SK-N-SH treated with all-trans-retinoic acid at 6 μM for 48 hours (cell line): ENCODE data around the gene CANT1.
A peak's percentile ranks its signal among the peaks of the same experiment; 100 is the strongest.

Source experiments
- ATAC-seq: fragments of 200-7000 bp; cut with Tn5 transposase; 3 replicates; pipeline ENCODE4 v1.9.1; 2020; ENCODE audit warnings: mild to moderate bottlenecking, moderate library complexity
- BACH2 ChIP-seq: fragments of 250-450 bp; sonication (Bioruptor Pico); IDR thresholded peaks from 2 replicates; pipeline ENCODE4 v1.9.0; 2021; ENCODE audit warnings: mild to moderate bottlenecking, borderline replicate concordance
- CSDC2 ChIP-seq: fragments of 250-450 bp; sonication (Bioruptor Pico); IDR thresholded peaks from 2 replicates; pipeline ENCODE4 v1.5.0; 2020; ENCODE audit warnings: mild to moderate bottlenecking, moderate library complexity
- CSRNP3 ChIP-seq: fragments of 250-450 bp; sonication (Bioruptor Pico); IDR thresholded peaks from 2 replicates; pipeline ENCODE4 v1.5.1; 2021; ENCODE audit warnings: mild to moderate bottlenecking, moderate library complexity
- ESRRG ChIP-seq: fragments of 250-450 bp; sonication (Bioruptor Pico); IDR thresholded peaks from 2 replicates; pipeline ENCODE4 v1.6.1; 2021; ENCODE audit warnings: mild to moderate bottlenecking
- GLIS3 ChIP-seq: fragments of 250-450 bp; sonication (Bioruptor Pico); IDR thresholded peaks from 2 replicates; pipeline ENCODE4 v1.5.0; 2020; ENCODE audit warnings: mild to moderate bottlenecking, moderate library complexity
- ISL1 ChIP-seq: fragments of 250-450 bp; sonication (Bioruptor Pico); IDR thresholded peaks from 2 replicates; pipeline ENCODE4 v2.1.2; 2022; ENCODE audit warnings: mild to moderate bottlenecking, moderate library complexity
- OSR1 ChIP-seq: fragments of 250-450 bp; sonication (Bioruptor Pico); IDR thresholded peaks from 2 replicates; pipeline ENCODE4 v1.8.0; 2022; ENCODE audit warnings: moderate library complexity, mild to moderate bottlenecking, inconsistent platforms
- PPARA ChIP-seq: fragments of 250-450 bp; sonication (Bioruptor Pico); IDR thresholded peaks from 2 replicates; pipeline ENCODE4 v1.5.0; 2020; ENCODE audit warnings: mild to moderate bottlenecking, borderline replicate concordance
- RARB ChIP-seq: fragments of 250-450 bp; sonication (Bioruptor Pico); IDR thresholded peaks from 2 replicates; pipeline ENCODE4 v1.8.0; 2021; ENCODE audit warnings: mild to moderate bottlenecking, moderate library complexity
- SNAI2 ChIP-seq: fragments of 250-450 bp; sonication (Bioruptor Pico); IDR thresholded peaks from 2 replicates; pipeline ENCODE4 v1.5.0; 2020; ENCODE audit warnings: mild to moderate bottlenecking, moderate library complexity
- TCF4 ChIP-seq: fragments of 250-450 bp; sonication (Bioruptor Pico); IDR thresholded peaks from 2 replicates; pipeline ENCODE4 v1.8.0; 2021; ENCODE audit warnings: mild to moderate bottlenecking, moderate library complexity, borderline replicate concordance
- TOX ChIP-seq: fragments of 250-450 bp; sonication (Bioruptor Pico); IDR thresholded peaks from 2 replicates; pipeline ENCODE4 v1.8.0; 2021; ENCODE audit warnings: mild to moderate bottlenecking, moderate library complexity, borderline replicate concordance
- TSHZ2 ChIP-seq: fragments of 250-450 bp; sonication (Bioruptor Pico); IDR thresholded peaks from 2 replicates; pipeline ENCODE4 v1.5.0; 2020; ENCODE audit warnings: mild to moderate bottlenecking, moderate library complexity
- ZC3H10 ChIP-seq: fragments of 250-450 bp; sonication (Bioruptor Pico); IDR thresholded peaks from 2 replicates; pipeline ENCODE4 v1.5.1; 2021; ENCODE audit warnings: mild to moderate bottlenecking, moderate library complexity
- ZFP3 ChIP-seq: fragments of 250-450 bp; sonication (Bioruptor Pico); IDR thresholded peaks from 2 replicates; pipeline ENCODE4 v1.5.0; 2020; ENCODE audit warnings: mild to moderate bottlenecking, moderate library complexity
- ZFP30 ChIP-seq: fragments of 450-650 bp; formaldehyde crosslinking; IDR thresholded peaks from 2 replicates; pipeline ENCODE4 v1.5.0; 2022; ENCODE audit warnings: mild to moderate bottlenecking, moderate library complexity
- ZNF565 ChIP-seq: fragments of 450-650 bp; formaldehyde crosslinking; conservative IDR thresholded peaks from 2 replicates; pipeline ENCODE4 v1.5.0; 2020; ENCODE audit warnings: low read depth, mild to moderate bottlenecking, moderate library complexity
- ZNF70 ChIP-seq: fragments of 450-650 bp; formaldehyde crosslinking; IDR thresholded peaks from 2 replicates; pipeline ENCODE4 v1.5.0; 2020; ENCODE audit warnings: mild to moderate bottlenecking, moderate library complexity
- ZNF8 ChIP-seq: fragments of 450-650 bp; formaldehyde crosslinking; IDR thresholded peaks from 2 replicates; pipeline ENCODE4 v1.5.0; 2020; ENCODE audit warnings: mild to moderate bottlenecking, moderate library complexity
- TF ChIP-seq, protein P1 (sequence below): fragments of 250-450 bp; sonication (Bioruptor Pico); IDR thresholded peaks from 2 replicates; pipeline ENCODE4 v1.5.1; 2020; ENCODE audit warnings: low read depth, mild to moderate bottlenecking, moderate library complexity
- TF ChIP-seq, protein P2 (sequence below): fragments of 250-450 bp; sonication (Bioruptor Pico); IDR thresholded peaks from 2 replicates; pipeline ENCODE4 v1.8.0; 2020; ENCODE audit warnings: mild to moderate bottlenecking, moderate library complexity, borderline replicate concordance

CANT1 gene

GRCh38 chr17:78988152-78988551, 21.4 kb downstream of the CANT1 start:
- ATAC-seq, result no peak
- no peak for TF ChIP-seq ESRRG
- TF ChIP-seq ZNF70 (CRISPR knock-in tag), result no peak
- TF ChIP-seq SNAI2 (CRISPR knock-in tag), result no peak
- no peak for TF ChIP-seq TCF4
- TF ChIP-seq BACH2, result no peak
- TF ChIP-seq PPARA, result no peak
- TF ChIP-seq ZC3H10 (CRISPR knock-in tag), result no peak
- no peak for TF ChIP-seq ZFP3 (CRISPR knock-in tag)
- no peak for TF ChIP-seq ISL1 (CRISPR knock-in tag)
- no peak for TF ChIP-seq CSRNP3 (CRISPR knock-in tag)
- TF ChIP-seq, all 23 proteins: peak for 0

DNA sequence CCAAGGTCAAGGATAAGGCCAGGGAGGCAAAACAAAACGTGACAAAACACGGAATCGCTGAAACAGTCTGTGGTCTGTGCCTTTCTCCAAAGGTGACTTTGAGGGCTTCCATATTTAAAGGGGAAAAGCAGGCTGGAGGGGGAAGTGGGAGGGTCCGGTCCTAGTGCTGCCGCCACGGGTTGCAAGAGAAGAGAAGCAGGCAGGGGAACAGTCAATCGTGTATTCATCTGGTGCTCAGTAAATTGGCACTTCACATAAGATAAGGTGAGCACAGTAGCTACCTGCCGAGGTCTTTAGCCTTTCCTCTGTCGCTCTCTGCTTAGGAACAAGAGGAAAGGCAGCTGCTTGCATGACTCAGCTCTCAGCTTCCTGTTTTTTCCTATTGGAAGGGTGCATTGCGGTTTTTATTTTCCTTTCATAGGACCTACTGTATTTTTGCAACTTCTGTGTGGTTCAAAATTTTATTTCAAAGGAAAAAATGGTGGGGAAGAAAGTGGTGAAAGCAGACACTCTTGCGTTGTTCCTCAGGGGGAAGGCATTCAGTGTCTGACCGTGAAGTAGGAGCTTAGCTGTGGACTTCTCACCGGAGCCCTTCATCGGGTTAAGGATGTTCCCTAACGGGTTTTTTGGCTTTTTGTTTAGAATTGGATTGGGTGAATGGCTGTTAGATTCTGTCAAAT, 22.8 kb downstream of the CANT1 start:
- TF ChIP-seq GLIS3 (CRISPR knock-in tag), result no peak
- peak; percentile 58; the same call in 1 of the 2 replicates for TF ChIP-seq RARB (CRISPR knock-in tag)
- TF ChIP-seq, all 23 proteins: peak for 1
- peak; percentile 80 for ATAC-seq

DNA sequence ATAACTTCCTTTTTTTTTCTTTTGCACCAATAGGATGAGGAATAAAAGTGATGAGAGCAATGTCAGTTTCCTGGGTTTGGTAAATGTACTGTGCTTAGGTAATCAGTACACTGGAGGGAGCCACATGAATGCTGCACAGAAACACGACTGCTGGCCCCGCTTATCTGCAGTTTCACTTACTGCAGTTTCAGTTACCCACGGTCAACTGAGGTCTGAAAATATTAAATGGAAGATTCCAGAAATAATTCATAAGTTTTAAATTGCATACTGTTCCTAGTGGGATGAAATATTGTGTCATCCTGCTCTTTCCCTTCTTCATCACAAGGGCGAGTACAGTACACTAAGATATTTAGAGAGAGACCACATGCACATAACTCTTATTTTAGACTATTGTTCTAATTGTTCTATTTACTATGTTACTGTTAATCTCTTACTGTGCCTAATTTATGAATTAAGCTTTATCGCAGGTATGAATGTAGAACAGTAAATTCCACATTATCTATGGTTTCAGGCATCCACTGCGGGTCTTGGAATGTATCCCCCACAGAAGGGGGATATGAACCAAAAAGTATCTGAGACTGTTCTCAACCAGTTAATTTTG, 23.4 kb downstream of the CANT1 start:
- TF ChIP-seq ISL1 (CRISPR knock-in tag) (no peak), ESRRG (no peak), TCF4 (no peak), ZNF565 (CRISPR knock-in tag) (no peak), OSR1 (CRISPR knock-in tag) (no peak), ZNF70 (CRISPR knock-in tag) (no peak)
- TF ChIP-seq, all 23 proteins: peak for 0
- ATAC-seq, result peak; percentile 44

GRCh38 chr17:78985395-78985794, 24.2 kb downstream of the CANT1 start:
- ATAC-seq, result no peak
- TF ChIP-seq TSHZ2 (CRISPR knock-in tag), result no peak
- no peak for TF ChIP-seq CSRNP3 (CRISPR knock-in tag)
- TF ChIP-seq SNAI2 (CRISPR knock-in tag), result no peak
- no peak for TF ChIP-seq CSDC2 (CRISPR knock-in tag)
- TF ChIP-seq ZNF8 (CRISPR knock-in tag), result no peak
- no peak for TF ChIP-seq TOX (CRISPR knock-in tag)
- TF ChIP-seq, all 23 proteins: peak for 0

DNA sequence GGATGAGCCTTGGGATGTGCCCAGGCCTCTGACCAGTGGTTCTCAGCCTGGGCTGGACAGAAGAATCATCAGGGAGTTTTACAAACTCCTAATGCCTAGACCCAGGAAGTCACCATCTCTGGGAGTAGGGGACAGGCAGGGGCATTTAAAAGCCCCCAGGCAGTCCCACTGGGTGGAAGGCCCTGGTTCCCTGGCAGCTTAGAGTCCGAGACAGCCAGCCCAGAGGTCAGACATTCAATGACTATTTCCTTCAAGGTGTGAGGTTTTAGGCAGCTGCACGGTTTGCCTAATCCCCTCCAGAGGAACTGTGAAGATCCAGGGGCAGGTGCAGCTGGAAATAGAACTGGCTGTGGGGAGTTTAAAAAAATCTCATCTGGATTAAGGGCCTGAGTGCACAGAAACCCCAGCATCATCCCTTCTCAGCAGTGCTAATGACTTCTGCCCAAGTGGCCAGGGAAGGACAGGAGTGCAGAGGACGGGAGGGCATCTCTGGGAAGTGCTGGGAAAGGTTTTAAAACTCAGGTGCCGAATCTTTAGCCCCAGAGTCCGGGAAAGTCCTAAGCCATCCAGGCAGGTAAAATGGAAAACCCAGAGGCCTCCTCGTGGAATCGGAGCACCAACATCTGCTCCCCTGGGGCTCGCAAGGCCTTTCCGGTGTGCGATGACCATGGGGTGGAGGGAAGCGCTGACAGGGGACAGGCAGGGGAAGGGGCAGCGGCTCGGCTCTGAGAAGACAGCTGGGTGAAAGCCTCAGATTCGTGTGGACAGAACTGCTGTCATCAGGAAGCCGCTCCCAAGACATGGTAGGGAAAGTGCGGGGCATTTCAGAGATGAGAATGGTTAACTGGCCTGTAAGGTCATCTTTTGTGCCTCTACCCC, 28.3 kb downstream of the CANT1 start:
- ATAC-seq, result no peak
- TF ChIP-seq ZNF70 (CRISPR knock-in tag) (no peak), ZNF565 (CRISPR knock-in tag) (no peak), ZFP30 (CRISPR knock-in tag) (no peak)
- TF ChIP-seq, protein P1, sequence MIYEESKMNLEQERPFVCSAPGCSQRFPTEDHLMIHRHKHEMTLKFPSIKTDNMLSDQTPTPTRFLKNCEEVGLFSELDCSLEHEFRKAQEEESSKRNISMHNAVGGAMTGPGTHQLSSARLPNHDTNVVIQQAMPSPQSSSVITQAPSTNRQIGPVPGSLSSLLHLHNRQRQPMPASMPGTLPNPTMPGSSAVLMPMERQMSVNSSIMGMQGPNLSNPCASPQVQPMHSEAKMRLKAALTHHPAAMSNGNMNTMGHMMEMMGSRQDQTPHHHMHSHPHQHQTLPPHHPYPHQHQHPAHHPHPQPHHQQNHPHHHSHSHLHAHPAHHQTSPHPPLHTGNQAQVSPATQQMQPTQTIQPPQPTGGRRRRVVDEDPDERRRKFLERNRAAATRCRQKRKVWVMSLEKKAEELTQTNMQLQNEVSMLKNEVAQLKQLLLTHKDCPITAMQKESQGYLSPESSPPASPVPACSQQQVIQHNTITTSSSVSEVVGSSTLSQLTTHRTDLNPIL (CRISPR knock-in tag), result no peak
- TF ChIP-seq, protein P2, sequence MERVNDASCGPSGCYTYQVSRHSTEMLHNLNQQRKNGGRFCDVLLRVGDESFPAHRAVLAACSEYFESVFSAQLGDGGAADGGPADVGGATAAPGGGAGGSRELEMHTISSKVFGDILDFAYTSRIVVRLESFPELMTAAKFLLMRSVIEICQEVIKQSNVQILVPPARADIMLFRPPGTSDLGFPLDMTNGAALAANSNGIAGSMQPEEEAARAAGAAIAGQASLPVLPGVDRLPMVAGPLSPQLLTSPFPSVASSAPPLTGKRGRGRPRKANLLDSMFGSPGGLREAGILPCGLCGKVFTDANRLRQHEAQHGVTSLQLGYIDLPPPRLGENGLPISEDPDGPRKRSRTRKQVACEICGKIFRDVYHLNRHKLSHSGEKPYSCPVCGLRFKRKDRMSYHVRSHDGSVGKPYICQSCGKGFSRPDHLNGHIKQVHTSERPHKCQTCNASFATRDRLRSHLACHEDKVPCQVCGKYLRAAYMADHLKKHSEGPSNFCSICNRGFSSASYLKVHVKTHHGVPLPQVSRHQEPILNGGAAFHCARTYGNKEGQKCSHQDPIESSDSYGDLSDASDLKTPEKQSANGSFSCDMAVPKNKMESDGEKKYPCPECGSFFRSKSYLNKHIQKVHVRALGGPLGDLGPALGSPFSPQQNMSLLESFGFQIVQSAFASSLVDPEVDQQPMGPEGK (CRISPR knock-in tag), result no peak
